SK-N-SH (cell line): ENCODE data around the gene ZNF732. TPM values are rescaled to one million over a fixed set of nuclear protein-coding genes. Genes with fewer than 3 reads are reported as not detected.

Source experiments
- CTCF ChIA-PET: fragments of 300-600, 350-600 bp; formaldehyde crosslinking; extraction: SDS; loops from one replicate; lab custom pipeline; 2021; lab: Yijun Ruan, JAX
- POLR2A ChIA-PET: fragments of 350-600 bp; sonication (Branson Sonifier 250); formaldehyde crosslinking; extraction: SDS; loops from one replicate; lab custom pipeline; 2020; ENCODE audit warnings: antibody characterized with exemption, inconsistent platforms; lab: Yijun Ruan, JAX
- DNase-seq: peaks from one replicate; pipeline ENCODE4 v3.0.0; 2012
- H2AFZ ChIP-seq: fragments of 200-600 bp; sonication (generic); 2 replicates; pipeline ENCODE4 v1.8.1; 2016; ENCODE audit warnings: antibody characterized with exemption, mild to moderate bottlenecking, low read depth
- H3F3A ChIP-seq: fragments of 200-600 bp; sonication (generic); replicated peaks from 2 replicates; pipeline ENCODE3; 2016; ENCODE audit warnings: antibody characterized with exemption, mild to moderate bottlenecking; ENCODE audit not compliant: insufficient read depth
- H3K27ac ChIP-seq, 2 experiments: fragments of 200-500 bp in 1 of 2; fragments of 200-600 bp in 1 of 2; sonication (Bioruptor generic) in 1 of 2; sonication (generic), shearing (Covaris generic) in 1 of 2; 2 replicates each; pipeline versions ENCODE4 v1.5.1 to v1.6.1; 2014 to 2016; ENCODE audit warnings: low read depth in 2 of 2, inconsistent platforms in 1 of 2, low read length in 1 of 2, mild to moderate bottlenecking in 1 of 2, mixed read lengths in 1 of 2
- H3K27me3 ChIP-seq: fragments of 200-600 bp; sonication (generic), shearing (Covaris generic); 2 replicates; pipeline ENCODE4 v1.6.1; 2016; ENCODE audit warnings: mixed run types; ENCODE audit not compliant: insufficient read depth
- H3K36me3 ChIP-seq, 2 experiments: fragments of 200-500 bp in 1 of 2; fragments of 200-600 bp in 1 of 2; sonication (Bioruptor generic) in 1 of 2; sonication (generic) in 1 of 2; replicated peaks in 1 of 2; 2 replicates each; pipeline versions ENCODE3 to v1.5.1; 2014 to 2016; ENCODE audit warnings: low read length in 1 of 2, mild to moderate bottlenecking in 1 of 2; ENCODE audit not compliant: insufficient read depth in 2 of 2, control insufficient read depth in 1 of 2
- H3K4me1 ChIP-seq, 2 experiments: fragments of 200-500 bp in 1 of 2; fragments of 200-600 bp in 1 of 2; sonication (Bioruptor generic) in 1 of 2; sonication (generic), shearing (Covaris generic) in 1 of 2; 2 replicates each; pipeline versions ENCODE4 v1.5.1 to v1.6.1; 2014 to 2016; ENCODE audit warnings: low read depth in 1 of 2, low read length in 1 of 2, mixed run types in 1 of 2; ENCODE audit not compliant: insufficient read depth in 2 of 2, control insufficient read depth in 1 of 2
- H3K4me2 ChIP-seq: fragments of 200-600 bp; sonication (generic), shearing (Covaris generic); 2 replicates; pipeline ENCODE4 v1.6.1; 2017; ENCODE audit warnings: mixed run types
- H3K4me3 ChIP-seq, 2 experiments: fragments of 200-500 bp in 1 of 2; fragments of 200-600 bp in 1 of 2; sonication (Bioruptor generic) in 1 of 2; sonication (generic), shearing (Covaris generic) in 1 of 2; 2 replicates each; pipeline versions ENCODE4 v1.5.1 to v1.8.1; 2014 to 2016; ENCODE audit warnings: low read depth in 2 of 2, inconsistent platforms in 1 of 2, low read length in 1 of 2, mild to moderate bottlenecking in 1 of 2, mixed read lengths in 1 of 2, moderate library complexity in 1 of 2
- H3K79me2 ChIP-seq: fragments of 200-600 bp; sonication (generic); 2 replicates; pipeline ENCODE4 v1.8.1; 2017; ENCODE audit warnings: mild to moderate bottlenecking; ENCODE audit not compliant: insufficient read depth
- H3K9ac ChIP-seq: fragments of 200-600 bp; sonication (generic); 2 replicates; pipeline ENCODE4 v1.6.1; 2017; ENCODE audit warnings: mixed run types
- H3K9me2 ChIP-seq: fragments of 200-600 bp; sonication (generic); 2 replicates; pipeline ENCODE4 v1.6.1; 2017; ENCODE audit warnings: mixed run types
- H3K9me3 ChIP-seq: fragments of 200-600 bp; sonication (generic); 2 replicates; pipeline ENCODE4 v1.6.1; 2017; ENCODE audit warnings: mixed run types, mild to moderate bottlenecking, moderate library complexity
- H4K20me1 ChIP-seq: fragments of 200-600 bp; sonication (generic); 2 replicates; pipeline ENCODE4 v1.6.1; 2017; ENCODE audit warnings: mild to moderate bottlenecking, mixed run types; ENCODE audit not compliant: insufficient read depth
- CHD2 ChIP-seq: fragments of 150-350 bp; IDR thresholded peaks from 2 replicates; pipeline ENCODE4 v1.6.1; 2018; ENCODE audit warnings: low read length; ENCODE audit not compliant: partially characterized antibody
- EP300 ChIP-seq, 2 experiments: IDR thresholded peaks; 2 replicates each; pipeline versions ENCODE4 v1.4.0 to v1.6.1; 2012; ENCODE audit warnings: borderline replicate concordance in 1 of 2, low read depth in 1 of 2, low read length in 1 of 2
- EZH2phosphoT487 ChIP-seq: fragments of 200-600 bp; sonication (generic); IDR thresholded peaks from 2 replicates; pipeline ENCODE4 v1.6.1; 2017; ENCODE audit warnings: low read depth, mixed run types, mild to moderate bottlenecking, antibody characterized with exemption, moderate library complexity, borderline replicate concordance
- FOSL2 ChIP-seq: IDR thresholded peaks from 2 replicates; pipeline ENCODE4 v1.4.0; 2012; ENCODE audit warnings: low read depth, mild to moderate bottlenecking, moderate library complexity, borderline replicate concordance
- FOXM1 ChIP-seq: IDR thresholded peaks from 2 replicates; pipeline ENCODE4 v1.4.0; 2012; ENCODE audit warnings: low read depth, mild to moderate bottlenecking
- GATA2 ChIP-seq: sonication (generic); formaldehyde crosslinking; IDR thresholded peaks from 2 replicates; pipeline ENCODE4 v1.5.0; 2020; ENCODE audit warnings: mild to moderate bottlenecking, missing genetic modification reagents
- MEF2A ChIP-seq: IDR thresholded peaks from 2 replicates; pipeline ENCODE4 v1.4.0; 2012; ENCODE audit warnings: low read depth, borderline replicate concordance
- MXI1 ChIP-seq: IDR thresholded peaks from 2 replicates; pipeline ENCODE4 v1.6.1; 2012; ENCODE audit warnings: mild to moderate bottlenecking, low read depth, low read length, improper control_type of control experiment
- NFIC ChIP-seq: IDR thresholded peaks from 2 replicates; pipeline ENCODE4 v1.4.0; 2012; ENCODE audit warnings: borderline replicate concordance
- NRF1 ChIP-seq: IDR thresholded peaks from 2 replicates; pipeline ENCODE4 v1.6.1; 2012; ENCODE audit warnings: low read depth, mild to moderate bottlenecking, low read length
- POLR2AphosphoS5 ChIP-seq: IDR thresholded peaks from 2 replicates; pipeline ENCODE4 v1.6.1; 2012; ENCODE audit warnings: low read depth, low read length
- RCOR1 ChIP-seq: fragments of 150-350 bp; IDR thresholded peaks from 2 replicates; pipeline ENCODE4 v1.6.1; 2017; ENCODE audit warnings: antibody characterized with exemption, low read length
- RFX5 ChIP-seq: IDR thresholded peaks from 2 replicates; pipeline ENCODE4 v1.6.1; 2012; ENCODE audit warnings: mild to moderate bottlenecking, improper control_type of control experiment, low read length
- SMC3 ChIP-seq: IDR thresholded peaks from 2 replicates; pipeline ENCODE4 v1.6.1; 2012; ENCODE audit warnings: low read depth, low read length, improper control_type of control experiment
- TAF1 ChIP-seq: IDR thresholded peaks from 2 replicates; pipeline ENCODE4 v1.6.1; 2012; ENCODE audit warnings: low read depth, mild to moderate bottlenecking, low read length, moderate library complexity, borderline replicate concordance
- TCF12 ChIP-seq: IDR thresholded peaks from 2 replicates; pipeline ENCODE4 v1.4.0; 2012
- TEAD4 ChIP-seq: IDR thresholded peaks from 2 replicates; pipeline ENCODE4 v1.4.0; 2012; ENCODE audit warnings: mild to moderate bottlenecking, borderline replicate concordance; ENCODE audit not compliant: insufficient read depth
- WGBS: methylation state at CpG from one replicate; pipeline ENCODE4 v1.1.6; 2017; ENCODE audit warnings: low lambda C conversion rate; 5-methylcytosine and 5-hydroxymethylcytosine counted together
- polyA plus RNA-seq, 3 experiments: library from polyadenylated mRNA; depleted of rRNA; stranded (reverse); fragments of >200 nt; gene quantifications; 2 replicates each; pipeline ENCODE4 v1.2.3, GENCODE V29; 2012
- TF ChIP-seq, protein P1 (sequence below): IDR thresholded peaks from 2 replicates; pipeline ENCODE4 v1.4.0; 2012; ENCODE audit warnings: low read depth, borderline replicate concordance
- TF ChIP-seq, protein P2 (sequence below): IDR thresholded peaks from 2 replicates; pipeline ENCODE4 v1.6.1; 2012; ENCODE audit warnings: mild to moderate bottlenecking, low read depth, low read length, moderate library complexity
- TF ChIP-seq, protein P3 (sequence below): fragments of 200-600 bp; sonication (generic); IDR thresholded peaks from 2 replicates; pipeline ENCODE4 v1.6.1; 2017; ENCODE audit warnings: antibody characterized with exemption, mild to moderate bottlenecking, moderate library complexity

The ZNF732 gene
- polyA plus RNA-seq, 1 of the 3 experiments (the other 2 are of a cell fraction), result 0.05 TPM

DNA sequence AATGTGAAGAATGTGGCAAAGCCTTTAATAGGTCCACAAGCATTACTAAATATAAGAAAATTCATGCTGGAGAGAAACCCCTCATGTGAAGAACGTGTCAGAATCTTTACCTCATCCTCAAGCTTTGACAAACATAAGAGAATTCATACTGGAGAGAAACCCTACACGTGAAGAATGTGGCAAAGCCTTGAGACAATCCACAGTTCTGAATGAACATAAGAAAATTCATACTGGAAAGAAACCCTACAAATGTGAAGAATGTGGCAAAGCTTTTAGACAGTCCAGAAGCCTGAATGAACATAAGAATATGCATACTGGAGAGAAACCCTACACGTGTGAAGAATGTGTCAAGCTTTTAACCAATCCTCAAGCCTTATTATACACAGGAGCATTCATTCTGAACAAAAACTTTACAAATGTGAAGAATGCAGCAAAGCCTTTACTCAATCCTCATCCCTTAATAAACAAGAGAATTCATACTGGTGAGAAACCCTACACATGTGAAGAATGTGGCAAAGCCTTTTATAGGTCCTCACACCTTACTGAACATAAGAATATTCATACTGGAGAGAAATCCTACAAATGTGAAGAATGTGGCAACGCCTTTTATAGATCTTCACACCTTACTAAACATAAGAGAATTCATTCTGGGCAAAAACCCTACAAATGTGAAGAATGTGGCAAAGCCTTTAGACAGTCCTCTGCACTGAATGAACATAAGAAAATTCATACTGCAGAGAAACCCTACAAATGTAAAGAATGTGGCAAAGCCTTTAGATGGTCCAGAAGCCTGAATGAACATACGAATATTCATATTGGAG, 51.1 kb downstream of the ZNF732 start:
- WGBS, result 69% methylated on average over 5 of the region's 5 CpGs
- no peaks in the 10 kb centered on the region for H3K9me2 ChIP-seq
- no peaks in the 10 kb centered on the region for H4K20me1 ChIP-seq
- H2AFZ ChIP-seq, result no peak overlapping the region
- H3K4me3 ChIP-seq, result no peak overlapping the region
- no peaks in the 10 kb centered on the region for H3K27me3 ChIP-seq
- CTCF ChIA-PET, result no interaction called here
- H3F3A ChIP-seq, result no peaks in the 10 kb centered on the region
- peaks cover 38% of the 10 kb centered on the region for H3K9me3 ChIP-seq
- no peaks in the 10 kb centered on the region for H3K36me3 ChIP-seq
- DNase-seq, result no peak
- no peak overlapping the region for H3K27ac ChIP-seq
- no peaks in the 10 kb centered on the region for H3K4me1 ChIP-seq
- POLR2A ChIA-PET, result no interaction called here
- no peak overlapping the region for H3K9ac ChIP-seq
- H3K79me2 ChIP-seq, result no peaks in the 10 kb centered on the region
- TF ChIP-seq, protein P1, sequence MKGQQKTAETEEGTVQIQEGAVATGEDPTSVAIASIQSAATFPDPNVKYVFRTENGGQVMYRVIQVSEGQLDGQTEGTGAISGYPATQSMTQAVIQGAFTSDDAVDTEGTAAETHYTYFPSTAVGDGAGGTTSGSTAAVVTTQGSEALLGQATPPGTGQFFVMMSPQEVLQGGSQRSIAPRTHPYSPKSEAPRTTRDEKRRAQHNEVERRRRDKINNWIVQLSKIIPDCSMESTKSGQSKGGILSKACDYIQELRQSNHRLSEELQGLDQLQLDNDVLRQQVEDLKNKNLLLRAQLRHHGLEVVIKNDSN, result no peak
- TF ChIP-seq TAF1 (no peak), NRF1 (no peak), EZH2phosphoT487 (no peak), MEF2A (no peak), RCOR1 (no peak), RFX5 (no peak), POLR2AphosphoS5 (no peak), FOXM1 (no peak), MXI1 (no peak), EP300 (IDR thresholded peaks at IDR 0.05; ENCODE audit: borderline replicate concordance in 1 of 2, low read depth in 1 of 2, low read length in 1 of 2) (no peak), FOSL2 (no peak), GATA2 (no peak), CHD2 (no peak), SMC3 (no peak), NFIC (no peak), TEAD4 (no peak), TCF12 (no peak)
- TF ChIP-seq, protein P2, sequence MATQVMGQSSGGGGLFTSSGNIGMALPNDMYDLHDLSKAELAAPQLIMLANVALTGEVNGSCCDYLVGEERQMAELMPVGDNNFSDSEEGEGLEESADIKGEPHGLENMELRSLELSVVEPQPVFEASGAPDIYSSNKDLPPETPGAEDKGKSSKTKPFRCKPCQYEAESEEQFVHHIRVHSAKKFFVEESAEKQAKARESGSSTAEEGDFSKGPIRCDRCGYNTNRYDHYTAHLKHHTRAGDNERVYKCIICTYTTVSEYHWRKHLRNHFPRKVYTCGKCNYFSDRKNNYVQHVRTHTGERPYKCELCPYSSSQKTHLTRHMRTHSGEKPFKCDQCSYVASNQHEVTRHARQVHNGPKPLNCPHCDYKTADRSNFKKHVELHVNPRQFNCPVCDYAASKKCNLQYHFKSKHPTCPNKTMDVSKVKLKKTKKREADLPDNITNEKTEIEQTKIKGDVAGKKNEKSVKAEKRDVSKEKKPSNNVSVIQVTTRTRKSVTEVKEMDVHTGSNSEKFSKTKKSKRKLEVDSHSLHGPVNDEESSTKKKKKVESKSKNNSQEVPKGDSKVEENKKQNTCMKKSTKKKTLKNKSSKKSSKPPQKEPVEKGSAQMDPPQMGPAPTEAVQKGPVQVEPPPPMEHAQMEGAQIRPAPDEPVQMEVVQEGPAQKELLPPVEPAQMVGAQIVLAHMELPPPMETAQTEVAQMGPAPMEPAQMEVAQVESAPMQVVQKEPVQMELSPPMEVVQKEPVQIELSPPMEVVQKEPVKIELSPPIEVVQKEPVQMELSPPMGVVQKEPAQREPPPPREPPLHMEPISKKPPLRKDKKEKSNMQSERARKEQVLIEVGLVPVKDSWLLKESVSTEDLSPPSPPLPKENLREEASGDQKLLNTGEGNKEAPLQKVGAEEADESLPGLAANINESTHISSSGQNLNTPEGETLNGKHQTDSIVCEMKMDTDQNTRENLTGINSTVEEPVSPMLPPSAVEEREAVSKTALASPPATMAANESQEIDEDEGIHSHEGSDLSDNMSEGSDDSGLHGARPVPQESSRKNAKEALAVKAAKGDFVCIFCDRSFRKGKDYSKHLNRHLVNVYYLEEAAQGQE, result no peak
- TF ChIP-seq, protein P3, sequence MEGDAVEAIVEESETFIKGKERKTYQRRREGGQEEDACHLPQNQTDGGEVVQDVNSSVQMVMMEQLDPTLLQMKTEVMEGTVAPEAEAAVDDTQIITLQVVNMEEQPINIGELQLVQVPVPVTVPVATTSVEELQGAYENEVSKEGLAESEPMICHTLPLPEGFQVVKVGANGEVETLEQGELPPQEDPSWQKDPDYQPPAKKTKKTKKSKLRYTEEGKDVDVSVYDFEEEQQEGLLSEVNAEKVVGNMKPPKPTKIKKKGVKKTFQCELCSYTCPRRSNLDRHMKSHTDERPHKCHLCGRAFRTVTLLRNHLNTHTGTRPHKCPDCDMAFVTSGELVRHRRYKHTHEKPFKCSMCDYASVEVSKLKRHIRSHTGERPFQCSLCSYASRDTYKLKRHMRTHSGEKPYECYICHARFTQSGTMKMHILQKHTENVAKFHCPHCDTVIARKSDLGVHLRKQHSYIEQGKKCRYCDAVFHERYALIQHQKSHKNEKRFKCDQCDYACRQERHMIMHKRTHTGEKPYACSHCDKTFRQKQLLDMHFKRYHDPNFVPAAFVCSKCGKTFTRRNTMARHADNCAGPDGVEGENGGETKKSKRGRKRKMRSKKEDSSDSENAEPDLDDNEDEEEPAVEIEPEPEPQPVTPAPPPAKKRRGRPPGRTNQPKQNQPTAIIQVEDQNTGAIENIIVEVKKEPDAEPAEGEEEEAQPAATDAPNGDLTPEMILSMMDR, result no peak
- H3K4me2 ChIP-seq, result no peak overlapping the region
